Sigmoid colon (tissue), 7 donors: ENCODE data around the gene FABP6. TPM values are rescaled to one million over a fixed set of nuclear protein-coding genes. Genes with fewer than 3 reads are reported as not detected.

ENCODE experiments used
- DNase-seq: peaks from one replicate; pipeline ENCODE4 v3.0.0-alpha.2; 2019
- H3K27ac ChIP-seq, 4 donors: fragments of 200-600 bp; sonication (generic); one replicate each; pipeline ENCODE4 v1.5.1; 2016 to 2019; ENCODE audit warnings: mild to moderate bottlenecking in 1 of 4
- H3K27me3 ChIP-seq, 3 donors: fragments of 200-600 bp; sonication (generic); one replicate each; pipeline ENCODE4 v1.5.1; 2019; ENCODE audit warnings: mild to moderate bottlenecking in 1 of 3
- H3K36me3 ChIP-seq, 4 donors: fragments of 200-600 bp; sonication (generic); one replicate each; pipeline ENCODE4 v1.5.1; 2016 to 2019
- H3K4me1 ChIP-seq, 4 donors: fragments of 200-600 bp; sonication (generic); one replicate each; pipeline ENCODE4 v1.5.1; 2017 to 2019
- H3K4me3 ChIP-seq, 4 donors: fragments of 200-600 bp; sonication (generic); one replicate each; pipeline ENCODE4 v1.5.1; 2017 to 2019; ENCODE audit warnings: mild to moderate bottlenecking in 2 of 4, moderate library complexity in 1 of 4
- H3K9me3 ChIP-seq, 4 donors: fragments of 200-600 bp in 3 of 4; sonication (generic) in 3 of 4; one replicate each; pipeline versions ENCODE4 v1.5.1 to v1.6.1; 2013 to 2019
- CTCF ChIP-seq, 4 experiments: fragments of 450-650 bp in 3 of 4; fragments of 200-600 bp in 1 of 4; IDR thresholded peaks; one replicate each; pipeline ENCODE4 v1.5.1; 2016 to 2019; ENCODE audit warnings: antibody characterized with exemption in 4 of 4, mild to moderate bottlenecking in 3 of 4, moderate library complexity in 2 of 4
- EP300 ChIP-seq, 4 donors: sonication (generic); formaldehyde crosslinking; IDR thresholded peaks; one replicate each; pipeline ENCODE4 v1.6.1; 2017; ENCODE audit warnings: antibody characterized with exemption in 4 of 4
- POLR2A ChIP-seq, 2 donors: fragments of 450-650 bp; IDR thresholded peaks; one replicate each; pipeline ENCODE4 v1.6.1; 2016; ENCODE audit warnings: antibody characterized with exemption in 2 of 2, mild to moderate bottlenecking in 2 of 2, moderate library complexity in 2 of 2
- POLR2AphosphoS5 ChIP-seq, 4 donors: sonication (generic); formaldehyde crosslinking; IDR thresholded peaks; one replicate each; pipeline ENCODE4 v1.6.1; 2017; ENCODE audit warnings: antibody characterized with exemption in 4 of 4
- WGBS, 2 donors: extraction: QIAGEN DNeasy Blood & Tissue Kit; methylation state at CpG; one replicate each; pipeline ENCODE4 v1.1.7; 2013; 5-methylcytosine and 5-hydroxymethylcytosine counted together
- intact Hi-C: fragments of 100-400 bp; cut with DNase I; formaldehyde crosslinking; loops from one replicate; pipeline ENCODE4 v1.15.1; 2023
- polyA plus RNA-seq, 3 donors: library from polyadenylated mRNA; stranded (reverse); fragments of 200-250 nt; gene quantifications; one replicate each; pipeline ENCODE4 v1.2.3, GENCODE V29; 2013
- total RNA-seq, 4 donors: library from RNA; depleted of rRNA; stranded (reverse); fragments of >200 nt; gene quantifications; one replicate each; pipeline ENCODE4 v1.1.0, GENCODE V29; 2016
- donor health status: healthy with polysubstance abuse.
- donor health status: Bipolar disorder and iron deficiency.
- donor health status: healthy.

Gene FABP6
- total and polyA plus RNA-seq, 7 donors: 0.50 to 2.1 (median 1.4) TPM; not detected in 4

DNA sequence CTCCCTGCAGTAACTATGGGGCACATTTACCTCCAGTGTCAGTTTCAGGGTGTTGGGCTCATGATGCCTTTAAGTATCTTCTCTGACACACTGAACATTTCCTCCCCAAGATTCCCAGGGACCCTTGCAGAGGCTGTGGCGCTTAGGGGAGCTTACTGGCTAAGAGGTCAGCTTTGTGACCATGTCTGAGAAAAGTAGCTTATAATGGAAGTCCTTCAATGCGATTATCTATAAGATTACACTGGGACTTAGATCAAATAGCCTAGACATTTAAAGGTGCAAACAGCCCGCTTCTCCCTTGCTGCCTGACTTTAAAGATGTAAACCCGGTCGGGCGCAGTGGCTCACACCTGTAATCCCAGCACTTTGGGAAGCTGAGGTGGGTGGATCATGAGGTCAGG lies 25.4 kb downstream of the FABP6 start:
- no peak overlapping the region for H3K4me3 ChIP-seq
- H3K4me1 ChIP-seq: no peaks in the 10 kb centered on the region
- H3K27me3 ChIP-seq: no peaks in the 10 kb centered on the region
- no peak for DNase-seq
- H3K36me3 ChIP-seq: no peaks in the 10 kb centered on the region
- H3K9me3 ChIP-seq: no peaks in the 10 kb centered on the region
- intact Hi-C loops: no loop called here
- H3K27ac ChIP-seq: no peak overlapping the region
- TF ChIP-seq EP300 (IDR thresholded peaks at IDR 0.05) (no peak), CTCF (IDR thresholded peaks at IDR 0.05) (no peak), POLR2AphosphoS5 (IDR thresholded peaks at IDR 0.05) (no peak), POLR2A (IDR thresholded peaks at IDR 0.05) (no peak)
- 95 to 97% methylated on average over 6 of the region's 6 CpGs for WGBS, 2 donors

DNA sequence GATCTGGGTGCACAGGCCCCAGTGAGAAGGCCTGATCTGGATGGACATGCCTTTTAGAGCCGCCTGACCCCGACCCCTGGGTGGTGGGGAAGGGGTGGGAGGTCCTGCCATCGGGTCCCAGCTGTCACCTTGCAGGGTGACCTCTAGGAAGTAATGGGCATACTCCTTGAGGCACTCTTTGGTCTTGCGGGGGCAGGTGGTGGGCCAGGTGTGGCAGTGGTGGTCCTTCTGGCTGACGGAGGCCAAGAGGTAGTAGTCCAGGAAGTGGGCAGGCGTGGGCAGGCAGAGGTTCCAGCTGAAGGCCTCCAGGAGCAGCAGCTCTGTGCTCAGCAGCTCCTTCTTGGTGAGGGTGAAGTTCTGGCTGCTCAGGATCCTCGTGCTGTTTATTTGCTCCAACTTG lies 30.0 kb downstream of the FABP6 start:
- Histone ChIP-seq H3K4me1 (no peaks in the 10 kb centered on the region), H3K36me3 (no peaks in the 10 kb centered on the region), H3K4me3 (no peak overlapping the region), H3K9me3 (no peaks in the 10 kb centered on the region), H3K27ac (no peak overlapping the region), H3K27me3 (no peaks in the 10 kb centered on the region)
- TF ChIP-seq EP300 (IDR thresholded peaks at IDR 0.05): no peak
- no peak for TF ChIP-seq POLR2AphosphoS5 (IDR thresholded peaks at IDR 0.05)
- no peak for TF ChIP-seq CTCF (IDR thresholded peaks at IDR 0.05)
- no peak for TF ChIP-seq POLR2A (IDR thresholded peaks at IDR 0.05)
- intact Hi-C loops: no loop called here
- 79 to 89% methylated on average over 7 of the region's 7 CpGs for WGBS, 2 donors
- DNase-seq: no peak

GRCh38 chr5:160260006-160260775 lies 30.9 kb downstream of the FABP6 start:
- 89 to 91% methylated on average over 14 of the region's 14 CpGs for WGBS, 2 donors
- no peaks in the 10 kb centered on the region for H3K36me3 ChIP-seq
- TF ChIP-seq POLR2AphosphoS5 (IDR thresholded peaks at IDR 0.05) (no peak), EP300 (IDR thresholded peaks at IDR 0.05) (no peak), POLR2A (IDR thresholded peaks at IDR 0.05) (no peak), CTCF (IDR thresholded peaks at IDR 0.05) (no peak)
- no peak overlapping the region for H3K27ac ChIP-seq
- no peaks in the 10 kb centered on the region for H3K4me1 ChIP-seq
- H3K9me3 ChIP-seq: no peaks in the 10 kb centered on the region
- intact Hi-C loops: no loop called here
- H3K27me3 ChIP-seq: no peaks in the 10 kb centered on the region
- H3K4me3 ChIP-seq: no peak overlapping the region
- no peak for DNase-seq

- DNase-seq: no peak
- Histone ChIP-seq H3K36me3 (no peaks in the 10 kb centered on the region), H3K27ac (no peak overlapping the region), H3K4me1 (no peaks in the 10 kb centered on the region), H3K4me3 (no peak overlapping the region), H3K27me3 (no peaks in the 10 kb centered on the region), H3K9me3 (no peaks in the 10 kb centered on the region)
- intact Hi-C loops: no loop called here
- TF ChIP-seq EP300 (IDR thresholded peaks at IDR 0.05) (no peak), POLR2AphosphoS5 (IDR thresholded peaks at IDR 0.05) (no peak), POLR2A (IDR thresholded peaks at IDR 0.05) (no peak), CTCF (IDR thresholded peaks at IDR 0.05) (no peak)
- 24 to 37% methylated on average over 22 of the region's 22 CpGs for WGBS, 2 donors
Measured at GRCh38 chr5:160260881-160261815, 31.8 kb downstream of the FABP6 start.
